HepG2 (cell line): ENCODE results near the gene NEUROD6. TPM values are rescaled to one million over a fixed set of nuclear protein-coding genes. Genes with fewer than 3 reads are reported as not detected.

ENCODE experiments used
- ATAC-seq: fragments of 200-7000 bp; cut with Tn5 transposase; 3 replicates; pipeline ENCODE4 v1.9.1; 2020; ENCODE audit warnings: mild to moderate bottlenecking, moderate library complexity
- BruUV-seq: library from RNA; stranded (reverse); fragments of 400-500 nt; replicated peaks from 2 replicates; lab custom pipeline; 2021; lab: Mats Ljungman, UMichigan
- CTCF ChIA-PET: fragments of 300-600 bp; formaldehyde crosslinking; extraction: SDS; loops from one replicate; lab custom pipeline; 2021; ENCODE audit warnings: low total read pairs, inconsistent platforms, low intra/inter-chr PET ratio; lab: Yijun Ruan, JAX
- POLR2A ChIA-PET: fragments of 350-600 bp; sonication (Branson Sonifier 250); formaldehyde crosslinking; loops from one replicate; lab custom pipeline; 2020; ENCODE audit warnings: antibody characterized with exemption, inconsistent platforms; lab: Yijun Ruan, JAX
- DNase-seq: peaks from one replicate; pipeline ENCODE4 v3.0.0-alpha.2; 2015; ENCODE audit warnings: low spot score
- FAIRE-seq: peaks from 3 replicates; lab custom pipeline; 2011; peaks lifted over from hg19 to GRCh38; lab: Jason Lieb, UNC
- H2AFZ ChIP-seq: one replicate; pipeline ENCODE4 v1.6.1; 2011; ENCODE audit warnings: low read length, inconsistent platforms
- H3K27ac ChIP-seq: fragments of 300-600 bp; 3 replicates; pipeline ENCODE4 v1.8.0; 2011; ENCODE audit warnings: mixed run types, mild to moderate bottlenecking, mixed read lengths, low read length, inconsistent platforms; ENCODE audit not compliant: insufficient read depth; ENCODE audit errors: extremely low read length
- H3K27me3 ChIP-seq, 2 experiments: fragments of 200-600 bp in 1 of 2; 2 replicates in 1 of 2; 3 replicates in 1 of 2; pipeline versions ENCODE4 v1.6.0 to v1.8.0; 2011; ENCODE audit warnings: low read length in 2 of 2, mild to moderate bottlenecking in 2 of 2, moderate library complexity in 2 of 2, inconsistent platforms in 1 of 2; ENCODE audit not compliant: insufficient read depth in 2 of 2, control insufficient read depth in 1 of 2
- H3K36me3 ChIP-seq, 2 experiments: fragments of 200-600 bp in 1 of 2; replicated peaks in 1 of 2; 2 replicates in 1 of 2; 3 replicates in 1 of 2; pipeline versions ENCODE4 v1.5.1 to v1.8.0; 2011; ENCODE audit warnings: low read length in 2 of 2, inconsistent platforms in 1 of 2; ENCODE audit not compliant: insufficient read depth in 2 of 2, control insufficient read depth in 1 of 2
- H3K4me1 ChIP-seq: 2 replicates; pipeline ENCODE4 v1.5.1; 2012; ENCODE audit warnings: low read length, inconsistent platforms; ENCODE audit not compliant: insufficient read depth
- H3K4me2 ChIP-seq: 2 replicates; pipeline ENCODE4 v1.6.0; 2011; ENCODE audit warnings: low read depth, low read length, inconsistent platforms
- H3K4me3 ChIP-seq, 3 experiments: fragments of 200-600 bp in 1 of 3; sonication (generic), shearing (Covaris generic) in 1 of 3; replicated peaks in 1 of 3; 2 replicates each; pipeline ENCODE4 v1.5.1; 2011 to 2016; ENCODE audit warnings: low read length in 3 of 3, inconsistent platforms in 2 of 3, low read depth in 2 of 3, mild to moderate bottlenecking in 2 of 3, control low read depth in 1 of 3, mixed read lengths in 1 of 3; ENCODE audit not compliant: insufficient read depth in 1 of 3
- H3K79me2 ChIP-seq: one replicate; pipeline ENCODE4 v1.6.1; 2011; ENCODE audit warnings: low read length, inconsistent platforms; ENCODE audit not compliant: insufficient read depth
- H3K9ac ChIP-seq: 2 replicates; pipeline ENCODE4 v1.6.0; 2011; ENCODE audit warnings: mild to moderate bottlenecking, low read depth, low read length, inconsistent platforms; ENCODE audit not compliant: insufficient read depth
- H3K9me3 ChIP-seq: 2 replicates; pipeline ENCODE4 v1.5.1; 2012; ENCODE audit warnings: mild to moderate bottlenecking, low read length
- H4K20me1 ChIP-seq: 2 replicates; pipeline ENCODE4 v1.6.0; 2011; ENCODE audit warnings: inconsistent platforms, mild to moderate bottlenecking, low read length, moderate library complexity; ENCODE audit not compliant: insufficient read depth
- ARNT ChIP-seq: fragments of 450-650 bp; IDR thresholded peaks from 2 replicates; pipeline ENCODE4 v1.6.1; 2017
- CAMTA2 ChIP-seq: sonication (generic); formaldehyde crosslinking; IDR thresholded peaks from 2 replicates; pipeline ENCODE4 v1.4.0; 2020; ENCODE audit warnings: mild to moderate bottlenecking, missing genetic modification reagents, borderline replicate concordance
- FIP1L1 ChIP-seq: fragments of 200-400 bp; formaldehyde crosslinking; IDR thresholded peaks from 2 replicates; pipeline ENCODE4 v1.6.1; 2018; ENCODE audit warnings: low read depth, mild to moderate bottlenecking, low read length, moderate library complexity, borderline replicate concordance; ENCODE audit not compliant: insufficient read depth
- GABPA ChIP-seq, 2 experiments: IDR thresholded peaks; 2 replicates each; pipeline ENCODE4 v1.6.1; 2011 to 2016; ENCODE audit warnings: low read depth in 2 of 2, low read length in 1 of 2, missing biosample characterization in 1 of 2, missing genetic modification characterization in 1 of 2
- GATAD2A ChIP-seq: IDR thresholded peaks from 2 replicates; pipeline ENCODE4 v1.6.1; 2016
- HMG20A ChIP-seq: IDR thresholded peaks from 2 replicates; pipeline ENCODE4 v1.6.1; 2016; ENCODE audit warnings: borderline replicate concordance
- MAFG ChIP-seq: sonication (generic); formaldehyde crosslinking; IDR thresholded peaks from 2 replicates; pipeline ENCODE4 v1.5.1; 2020; ENCODE audit warnings: mild to moderate bottlenecking, missing genetic modification reagents
- MEIS2 ChIP-seq: sonication (generic); formaldehyde crosslinking; IDR thresholded peaks from 2 replicates; pipeline ENCODE4 v1.9.0; 2021; ENCODE audit warnings: mild to moderate bottlenecking, missing genetic modification reagents
- MTF1 ChIP-seq: sonication (generic); formaldehyde crosslinking; IDR thresholded peaks from 2 replicates; pipeline ENCODE4 v1.5.0; 2020; ENCODE audit warnings: missing genetic modification reagents
- RBFOX2 ChIP-seq: fragments of 200-400 bp; formaldehyde crosslinking; IDR thresholded peaks from 2 replicates; pipeline ENCODE4 v1.6.1; 2017; ENCODE audit warnings: low read depth, mild to moderate bottlenecking, low read length
- ZNF44 ChIP-seq: sonication (generic); formaldehyde crosslinking; IDR thresholded peaks from 2 replicates; pipeline ENCODE4 v1.5.1; 2020; ENCODE audit warnings: mild to moderate bottlenecking, missing genetic modification reagents
- ZNF546 ChIP-seq: sonication (generic); formaldehyde crosslinking; conservative IDR thresholded peaks from 2 replicates; pipeline ENCODE4 v1.8.1; 2023; ENCODE audit warnings: mild to moderate bottlenecking, missing genetic modification reagents
- ZNF563 ChIP-seq: sonication (generic); formaldehyde crosslinking; IDR thresholded peaks from 2 replicates; pipeline ENCODE4 v1.8.0; 2022; ENCODE audit warnings: mild to moderate bottlenecking, moderate library complexity, missing genetic modification reagents
- ZNF737 ChIP-seq: sonication (generic); formaldehyde crosslinking; IDR thresholded peaks from 2 replicates; pipeline ENCODE4 v1.5.0; 2020; ENCODE audit warnings: missing genetic modification reagents, mild to moderate bottlenecking, borderline replicate concordance
- ZNF768 ChIP-seq: sonication (generic); formaldehyde crosslinking; IDR thresholded peaks from 2 replicates; pipeline ENCODE4 v1.4.0; 2020; ENCODE audit warnings: missing genetic modification reagents
- WGBS: methylation state at CpG from one replicate; pipeline ENCODE4 v1.1.6; 2017; ENCODE audit warnings: low lambda C conversion rate; 5-methylcytosine and 5-hydroxymethylcytosine counted together
- in situ Hi-C: cut with HindIII; loops from 2 replicates; pipeline ENCODE4 v1.10.0; 2017; ENCODE audit warnings: low pct_unique_long_range_greater_than_20kb; ENCODE audit not compliant: extremely low pct_ligation_motif_present
- intact Hi-C: fragments of 100-400 bp; cut with micrococcal nuclease; formaldehyde crosslinking; loops from one replicate; pipeline ENCODE4 v1.10.0; 2022; ENCODE audit not compliant: unreplicated experiment
- polyA plus RNA-seq, 8 experiments: library from polyadenylated mRNA; depleted of rRNA in 3 of 8; stranded (reverse) in 7 of 8; unstranded in 1 of 8; fragments of >200 nt; fragmentation: Illumina TruSeq in 4 of 8; extraction: Trizol in 4 of 8; gene quantifications; 2 replicates each; pipeline versions ENCODE4 v1.2.1 to v1.2.3, GENCODE V29; 2011 to 2016; ENCODE audit warnings: low read depth in 4 of 8, missing spikeins in 1 of 8, mixed read lengths in 1 of 8; ENCODE audit not compliant: insufficient read depth in 1 of 8
- total RNA-seq, 5 experiments: library from RNA; depleted of rRNA; stranded (reverse); fragments of >200 nt; fragmentation: Illumina TruSeq; extraction: Trizol; gene quantifications; 2 replicates each; pipeline ENCODE4 v1.2.3, GENCODE V29; 2016; ENCODE audit warnings: low read depth in 1 of 5
- TF ChIP-seq, protein P1 (sequence below): sonication (generic); formaldehyde crosslinking; IDR thresholded peaks from 2 replicates; pipeline ENCODE4 v1.4.0; 2020; ENCODE audit warnings: mild to moderate bottlenecking, missing genetic modification reagents
- TF ChIP-seq, protein P2 (sequence below): sonication (generic); formaldehyde crosslinking; IDR thresholded peaks from 2 replicates; pipeline ENCODE4 v1.8.0; 2022; ENCODE audit warnings: mild to moderate bottlenecking, missing genetic modification reagents, borderline replicate concordance
- TF ChIP-seq, protein P3 (sequence below), 2 experiments: IDR thresholded peaks; 2 replicates each; pipeline ENCODE4 v1.6.1; 2011 to 2012; ENCODE audit warnings: low read length in 2 of 2, borderline replicate concordance in 1 of 2, low read depth in 1 of 2, mild to moderate bottlenecking in 1 of 2, moderate library complexity in 1 of 2
- TF ChIP-seq, protein P4 (sequence below): sonication (generic); formaldehyde crosslinking; IDR thresholded peaks from 2 replicates; pipeline ENCODE4 v1.8.0; 2022; ENCODE audit warnings: missing genetic modification reagents, mild to moderate bottlenecking, inconsistent platforms, borderline replicate concordance
- TF ChIP-seq, protein P5 (sequence below): sonication (generic); formaldehyde crosslinking; IDR thresholded peaks from 2 replicates; pipeline ENCODE4 v1.8.1; 2023; ENCODE audit warnings: mild to moderate bottlenecking, missing genetic modification reagents, borderline replicate concordance

The NEUROD6 gene
- total and polyA plus RNA-seq, 2 of the 13 experiments (the other 11 are each of a cell fraction or from before 2014, with no cell fraction given), result not detected

DNA sequence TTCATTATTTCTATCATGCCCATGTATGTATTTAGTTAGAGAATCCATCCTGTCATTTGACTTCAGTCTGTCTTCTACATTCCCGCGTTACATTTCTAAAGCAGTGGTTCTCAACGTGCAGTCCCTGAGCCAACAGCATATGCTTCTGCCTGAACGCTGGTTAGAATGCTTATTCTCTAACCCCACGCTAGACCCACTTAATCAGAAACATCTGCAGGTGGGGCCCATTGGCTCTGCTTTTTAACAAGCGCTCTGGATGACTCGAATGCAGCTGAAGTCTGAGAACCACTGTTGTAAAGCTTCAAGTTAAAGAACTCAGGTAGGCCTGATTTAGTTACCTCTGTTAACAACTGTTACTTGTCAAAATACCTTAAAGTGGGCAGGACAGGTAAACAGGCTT lies 38.2 kb downstream of the NEUROD6 start:
- Histone ChIP-seq H2AFZ (no peak overlapping the region), H4K20me1 (no peaks in the 10 kb centered on the region), H3K9me3 (no peaks in the 10 kb centered on the region), H3K36me3 (no peaks in the 10 kb centered on the region), H3K27me3 (no peaks in the 10 kb centered on the region; a peak in 1 of 5 replicates), H3K79me2 (no peaks in the 10 kb centered on the region), H3K4me3 (no peak overlapping the region), H3K4me2 (no peak overlapping the region), H3K4me1 (no peaks in the 10 kb centered on the region), H3K27ac (no peak overlapping the region), H3K9ac (no peak overlapping the region)
- ATAC-seq (no peak), FAIRE-seq (no peak), DNase-seq (no peak)
- WGBS, result 50% methylated on average over 7 of the region's 7 CpGs
- ChIA-PET CTCF (no interaction called here), POLR2A (no interaction called here)
- intact Hi-C loops, result no loop called here
- in situ Hi-C loops, result no loop called here
- BruUV-seq, result no TSS peak
- TF ChIP-seq FIP1L1 (no peak), MEIS2 (CRISPR knock-in tag) (no peak), ZNF546 (no peak), HMG20A (CRISPR knock-in tag) (no peak), ZNF563 (no peak), ARNT (no peak), RBFOX2 (no peak), CAMTA2 (CRISPR knock-in tag) (no peak), MTF1 (CRISPR knock-in tag) (no peak), GATAD2A (CRISPR knock-in tag) (no peak), MAFG (CRISPR knock-in tag) (no peak), GABPA (IDR thresholded peaks at IDR 0.05; ENCODE audit: low read depth, low read length) (no peak), GABPA (CRISPR knock-in tag; IDR thresholded peaks at IDR 0.05; ENCODE audit: low read depth) (no peak), ZNF44 (no peak), ZNF768 (CRISPR knock-in tag) (no peak), ZNF737 (CRISPR knock-in tag) (no peak)
- TF ChIP-seq, protein P1, sequence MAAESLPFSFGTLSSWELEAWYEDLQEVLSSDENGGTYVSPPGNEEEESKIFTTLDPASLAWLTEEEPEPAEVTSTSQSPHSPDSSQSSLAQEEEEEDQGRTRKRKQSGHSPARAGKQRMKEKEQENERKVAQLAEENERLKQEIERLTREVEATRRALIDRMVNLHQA, result no peak
- TF ChIP-seq, protein P2, sequence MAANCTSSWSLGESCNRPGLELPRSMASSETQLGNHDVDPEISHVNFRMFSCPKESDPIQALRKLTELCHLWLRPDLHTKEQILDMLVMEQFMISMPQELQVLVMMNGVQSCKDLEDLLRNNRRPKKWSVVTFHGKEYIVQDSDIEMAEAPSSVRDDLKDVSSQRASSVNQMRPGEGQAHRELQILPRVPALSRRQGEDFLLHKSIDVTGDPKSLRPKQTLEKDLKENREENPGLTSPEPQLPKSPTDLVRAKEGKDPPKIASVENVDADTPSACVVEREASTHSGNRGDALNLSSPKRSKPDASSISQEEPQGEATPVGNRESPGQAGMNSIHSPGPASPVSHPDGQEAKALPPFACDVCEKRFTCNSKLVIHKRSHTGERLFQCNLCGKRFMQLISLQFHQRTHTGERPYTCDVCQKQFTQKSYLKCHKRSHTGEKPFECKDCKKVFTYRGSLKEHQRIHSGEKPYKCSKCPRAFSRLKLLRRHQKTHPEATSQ (CRISPR knock-in tag), result no peak
- TF ChIP-seq, protein P3, sequence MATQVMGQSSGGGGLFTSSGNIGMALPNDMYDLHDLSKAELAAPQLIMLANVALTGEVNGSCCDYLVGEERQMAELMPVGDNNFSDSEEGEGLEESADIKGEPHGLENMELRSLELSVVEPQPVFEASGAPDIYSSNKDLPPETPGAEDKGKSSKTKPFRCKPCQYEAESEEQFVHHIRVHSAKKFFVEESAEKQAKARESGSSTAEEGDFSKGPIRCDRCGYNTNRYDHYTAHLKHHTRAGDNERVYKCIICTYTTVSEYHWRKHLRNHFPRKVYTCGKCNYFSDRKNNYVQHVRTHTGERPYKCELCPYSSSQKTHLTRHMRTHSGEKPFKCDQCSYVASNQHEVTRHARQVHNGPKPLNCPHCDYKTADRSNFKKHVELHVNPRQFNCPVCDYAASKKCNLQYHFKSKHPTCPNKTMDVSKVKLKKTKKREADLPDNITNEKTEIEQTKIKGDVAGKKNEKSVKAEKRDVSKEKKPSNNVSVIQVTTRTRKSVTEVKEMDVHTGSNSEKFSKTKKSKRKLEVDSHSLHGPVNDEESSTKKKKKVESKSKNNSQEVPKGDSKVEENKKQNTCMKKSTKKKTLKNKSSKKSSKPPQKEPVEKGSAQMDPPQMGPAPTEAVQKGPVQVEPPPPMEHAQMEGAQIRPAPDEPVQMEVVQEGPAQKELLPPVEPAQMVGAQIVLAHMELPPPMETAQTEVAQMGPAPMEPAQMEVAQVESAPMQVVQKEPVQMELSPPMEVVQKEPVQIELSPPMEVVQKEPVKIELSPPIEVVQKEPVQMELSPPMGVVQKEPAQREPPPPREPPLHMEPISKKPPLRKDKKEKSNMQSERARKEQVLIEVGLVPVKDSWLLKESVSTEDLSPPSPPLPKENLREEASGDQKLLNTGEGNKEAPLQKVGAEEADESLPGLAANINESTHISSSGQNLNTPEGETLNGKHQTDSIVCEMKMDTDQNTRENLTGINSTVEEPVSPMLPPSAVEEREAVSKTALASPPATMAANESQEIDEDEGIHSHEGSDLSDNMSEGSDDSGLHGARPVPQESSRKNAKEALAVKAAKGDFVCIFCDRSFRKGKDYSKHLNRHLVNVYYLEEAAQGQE (IDR thresholded peaks at IDR 0.05; ENCODE audit: borderline replicate concordance in 1 of 2, low read depth in 1 of 2, low read length in 2 of 2), result no peak
- TF ChIP-seq, protein P4, sequence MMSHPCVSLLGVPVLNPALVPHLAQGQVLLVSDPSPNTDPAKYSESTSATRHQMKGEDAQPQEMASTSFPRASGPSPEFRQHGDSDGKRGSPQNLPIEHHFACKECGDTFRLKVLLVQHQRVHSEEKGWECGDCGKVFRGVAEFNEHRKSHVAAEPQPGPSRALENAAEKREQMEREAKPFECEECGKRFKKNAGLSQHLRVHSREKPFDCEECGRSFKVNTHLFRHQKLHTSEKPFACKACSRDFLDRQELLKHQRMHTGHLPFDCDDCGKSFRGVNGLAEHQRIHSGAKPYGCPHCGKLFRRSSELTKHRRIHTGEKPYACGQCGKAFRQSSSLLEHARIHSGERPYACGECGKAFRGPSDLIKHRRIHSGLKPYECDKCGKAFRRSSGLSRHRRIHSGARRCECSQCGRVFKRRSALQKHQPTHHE (CRISPR knock-in tag), result no peak
- TF ChIP-seq, protein P5, sequence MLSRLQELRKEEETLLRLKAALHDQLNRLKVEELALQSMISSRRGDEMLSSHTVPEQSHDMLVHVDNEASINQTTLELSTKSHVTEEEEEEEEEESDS (CRISPR knock-in tag), result no peak
